ENCODE measurements around the gene RPS8. TPM values are rescaled to one million over a fixed set of nuclear protein-coding genes. Genes with fewer than 3 reads are reported as not detected.

Gene RPS8
- total and polyA plus RNA-seq, 2 of the 8 experiments (the other 6 are each of a cell fraction or from before 2014, with no cell fraction given): 2,261 to 2,407 TPM

DNA sequence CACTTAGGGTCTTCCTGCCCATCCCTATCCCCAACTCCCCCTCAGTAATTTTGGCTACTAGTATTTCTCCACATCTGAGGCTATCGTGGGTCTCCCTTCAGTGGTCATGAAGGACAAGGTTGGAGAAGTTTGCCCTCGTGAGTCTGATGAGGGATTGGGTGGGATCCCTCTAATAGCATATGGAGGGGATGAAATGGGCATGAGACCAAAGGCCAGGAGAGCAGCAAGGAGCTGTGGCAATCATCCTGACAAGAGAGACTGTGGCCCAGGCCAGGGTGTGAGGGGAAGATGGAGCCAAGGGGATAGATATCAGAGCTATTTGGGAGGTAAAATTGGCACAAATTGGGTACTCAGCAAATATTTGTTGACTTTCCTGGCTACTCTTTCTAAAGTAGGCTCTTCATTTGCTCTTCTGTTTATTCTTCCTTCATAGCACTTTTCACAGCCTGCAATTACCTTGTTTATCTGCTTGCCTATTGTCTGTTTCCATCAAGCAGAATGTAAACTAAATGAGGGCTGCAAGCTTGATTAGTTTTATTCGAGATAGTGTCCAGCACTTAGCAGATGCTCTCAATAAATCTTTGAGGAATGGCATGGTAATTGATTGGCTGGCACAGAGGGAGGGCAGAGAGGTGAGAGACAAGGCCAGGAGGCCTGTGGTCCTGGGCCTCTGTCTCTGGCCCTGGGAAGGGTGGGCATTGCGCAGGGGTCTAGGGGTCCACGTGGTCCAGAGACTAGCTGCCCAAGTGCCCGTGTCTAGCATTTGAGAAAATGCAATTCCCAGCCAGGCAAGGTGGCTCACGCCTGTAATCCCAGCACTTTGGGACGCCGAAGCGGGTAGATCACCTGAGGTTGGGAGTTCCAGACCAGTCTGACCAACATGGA lies 23.4 kb downstream of the RPS8 start (continued):
- TF ChIP-seq SIX5 (IDR thresholded peaks at IDR 0.05; ENCODE audit: low read depth, low read length) (no peak), POLR2A (IDR thresholded peaks at IDR 0.05; ENCODE audit: control extremely low read depth in 1 of 2, low read depth in 2 of 2, low read length in 2 of 2) (no peak)
- TF ChIP-seq, protein P1, sequence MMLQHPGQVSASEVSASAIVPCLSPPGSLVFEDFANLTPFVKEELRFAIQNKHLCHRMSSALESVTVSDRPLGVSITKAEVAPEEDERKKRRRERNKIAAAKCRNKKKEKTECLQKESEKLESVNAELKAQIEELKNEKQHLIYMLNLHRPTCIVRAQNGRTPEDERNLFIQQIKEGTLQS (IDR thresholded peaks at IDR 0.05; ENCODE audit: insufficient read depth, low read depth, low read length): no peak
